H54 (cell line): ENCODE results near the gene SST.

Experiments
- DNase-seq: peaks from one replicate; pipeline ENCODE4 v3.0.0; 2011; ENCODE audit warnings: low spot score, mixed read lengths; ENCODE audit not compliant: insufficient read length
- FAIRE-seq: peaks from 3 replicates; lab custom pipeline; 2011; peaks lifted over from hg19 to GRCh38; lab: Jason Lieb, UNC
- POLR2A ChIP-seq: IDR thresholded peaks from 2 replicates; pipeline ENCODE4 v1.6.1; 2011; ENCODE audit warnings: low read depth, mild to moderate bottlenecking, low read length

The SST gene

GRCh38 chr3:187636528-187636927 lies 33.7 kb downstream of the SST start:
- FAIRE-seq (no peak), DNase-seq (no peak)
- TF ChIP-seq POLR2A, result no peak

- FAIRE-seq, result no peak
- DNase-seq, result no peak
- no peak for TF ChIP-seq POLR2A
Measured at GRCh38 chr3:187630404-187630803, 39.8 kb downstream of the SST start.

- FAIRE-seq, result no peak
- TF ChIP-seq POLR2A, result no peak
- DNase-seq, result no peak
Measured at GRCh38 chr3:187629711-187630110, 40.5 kb downstream of the SST start.

- DNase-seq, result no peak
- no peak for FAIRE-seq
- no peak for TF ChIP-seq POLR2A
Measured at GRCh38 chr3:187628169-187628568, 42.0 kb downstream of the SST start.

GRCh38 chr3:187626581-187626980 lies 43.6 kb downstream of the SST start:
- no peak for FAIRE-seq
- no peak for DNase-seq
- TF ChIP-seq POLR2A, result no peak

- FAIRE-seq, result peak; percentile 11
- no peak for DNase-seq
- TF ChIP-seq POLR2A, result no peak
Measured at GRCh38 chr3:187624588-187624987, 45.6 kb downstream of the SST start.

- FAIRE-seq, result no peak
Measured at GRCh38 chr3:187623285-187623814, 46.8 kb downstream of the SST start.

GRCh38 chr3:187621881-187622280 lies 48.3 kb downstream of the SST start:
- no peak for TF ChIP-seq POLR2A
- no peak for FAIRE-seq
- no peak for DNase-seq

More at GRCh38 chr3:187623285-187623814, 46.8 kb downstream of the SST start:
- DNase-seq, result no peak
- TF ChIP-seq POLR2A, result no peak

- no peak for TF ChIP-seq POLR2A
- no peak for DNase-seq
- no peak for FAIRE-seq
Measured at GRCh38 chr3:187619461-187619860, 50.7 kb downstream of the SST start.
